HG03066 (cell line): Measurements from ENCODE around the gene THUMPD3.

Source experiments
- ATAC-seq: cut with Tn5 transposase; IDR thresholded peaks from one replicate; pipeline ENCODE4 v1.9.1; 2021; ENCODE audit warnings: low read depth; ENCODE audit not compliant: unreplicated experiment

The THUMPD3 gene

GRCh38 chr3:9415485-9416138, 52.8 kb downstream of the THUMPD3 start:
- no peak for ATAC-seq

- no peak for ATAC-seq
These were observed 53.4 kb downstream of the THUMPD3 start for GRCh38 chr3:9416139-9416780.

- no peak for ATAC-seq
These were observed 58.1 kb downstream of the THUMPD3 start for GRCh38 chr3:9420850-9421549.

- no peak for ATAC-seq
These were observed 60.0 kb downstream of the THUMPD3 start for GRCh38 chr3:9422712-9423424.

- no peak for ATAC-seq
These were observed 65.6 kb downstream of the THUMPD3 start for GRCh38 chr3:9428411-9428810.

- no peak for ATAC-seq
These were observed 67.9 kb downstream of the THUMPD3 start for GRCh38 chr3:9430733-9431132.

- no peak for ATAC-seq
These were observed 71.0 kb downstream of the THUMPD3 start for GRCh38 chr3:9433627-9434521.

GRCh38 chr3:9435316-9435715, 72.5 kb downstream of the THUMPD3 start:
- ATAC-seq: no peak
